NCI-H774 (cell line): Measurements from ENCODE around the gene ITIH5.

Experiments used
- DNase-seq: peaks from one replicate; lab custom pipeline; 2025; lab: John Stamatoyannopoulos, UW

The ITIH5 gene

DNA sequence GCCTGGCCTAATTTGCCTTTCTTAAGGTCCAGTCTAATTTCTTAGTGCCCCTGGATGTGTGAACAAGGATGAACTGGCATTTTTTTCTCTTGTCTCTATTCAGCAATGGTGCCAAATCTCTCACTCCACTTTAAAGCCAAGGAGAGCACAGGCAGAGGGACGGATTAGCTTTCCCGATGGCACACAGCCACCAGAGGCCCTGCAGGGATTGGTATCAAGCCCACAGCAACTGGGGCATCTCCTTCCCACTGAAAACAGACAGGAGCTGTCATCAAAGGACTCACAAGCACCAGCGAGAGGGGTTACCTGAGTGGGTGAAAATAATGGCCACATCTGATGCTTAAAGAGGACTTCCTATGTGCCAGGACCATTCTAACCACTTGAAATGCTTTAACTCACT is 83.1 kb downstream of the ITIH5 start:
- DNase-seq = no peak

DNA sequence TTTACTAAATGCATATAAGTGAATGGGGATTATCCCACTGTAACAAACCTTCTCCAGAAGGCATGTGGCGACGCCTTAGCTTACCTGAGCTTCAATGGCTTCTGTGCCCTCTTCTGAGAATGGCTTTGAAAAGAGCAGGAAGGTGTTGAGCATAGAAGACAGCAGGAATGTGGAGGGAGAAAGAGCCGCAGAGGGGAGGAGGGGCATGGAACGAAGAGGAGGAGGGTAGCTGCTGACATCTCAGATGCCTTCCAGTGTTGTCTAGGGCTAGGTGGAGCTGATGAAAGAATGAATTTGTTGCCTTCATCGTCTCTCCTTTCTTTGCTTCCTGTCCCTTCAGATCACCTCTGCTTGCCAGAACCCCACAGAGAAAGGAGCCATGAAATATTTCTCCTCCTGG is 86.2 kb downstream of the ITIH5 start:
- no peak for DNase-seq

DNA sequence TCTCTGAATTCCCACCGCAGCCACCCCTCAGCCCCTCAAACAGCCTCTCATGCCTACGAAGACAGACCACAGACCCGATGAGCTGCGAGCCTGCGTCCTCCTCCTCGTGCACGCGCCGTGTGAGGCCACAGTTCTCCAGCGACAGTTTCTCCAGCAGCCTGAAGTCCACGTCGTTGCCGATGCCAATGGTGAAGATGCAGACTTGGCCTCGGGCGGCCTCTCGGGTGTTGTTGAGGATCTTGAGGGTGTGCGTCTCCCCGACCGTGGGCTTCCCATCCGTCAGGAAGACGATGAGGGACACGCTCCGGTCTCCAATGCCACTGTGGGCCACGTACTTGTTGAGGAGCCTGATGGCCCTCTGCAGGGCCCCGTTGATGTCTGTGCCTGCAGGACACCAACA is 87.1 kb downstream of the ITIH5 start:
- DNase-seq = no peak

- no peak for DNase-seq
Measured at GRCh38 chr10:7577579-7577978, 89.2 kb downstream of the ITIH5 start.

- DNase-seq = no peak
Measured at GRCh38 chr10:7577176-7577575, 89.6 kb downstream of the ITIH5 start.

DNA sequence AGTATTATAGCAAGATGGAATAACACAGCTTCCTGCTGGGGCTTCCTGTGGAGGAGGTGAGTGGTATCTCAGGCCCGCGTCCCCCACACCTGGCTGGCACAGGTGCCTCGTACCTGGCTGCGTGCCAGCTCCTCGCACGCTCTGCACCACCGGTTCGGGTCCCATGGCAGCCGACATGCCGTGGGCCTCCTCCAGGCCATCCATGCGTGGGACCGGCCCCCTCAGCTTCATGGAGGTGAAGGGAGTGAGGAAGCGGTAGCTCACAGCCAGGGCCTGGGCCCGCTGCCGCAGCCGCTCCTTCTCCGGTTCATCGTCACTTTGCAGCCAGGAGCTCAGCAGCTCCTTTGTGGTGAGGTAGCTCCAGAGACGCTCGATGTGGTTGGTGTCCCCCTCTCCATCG is 90.4 kb downstream of the ITIH5 start:
- DNase-seq = no peak

DNA sequence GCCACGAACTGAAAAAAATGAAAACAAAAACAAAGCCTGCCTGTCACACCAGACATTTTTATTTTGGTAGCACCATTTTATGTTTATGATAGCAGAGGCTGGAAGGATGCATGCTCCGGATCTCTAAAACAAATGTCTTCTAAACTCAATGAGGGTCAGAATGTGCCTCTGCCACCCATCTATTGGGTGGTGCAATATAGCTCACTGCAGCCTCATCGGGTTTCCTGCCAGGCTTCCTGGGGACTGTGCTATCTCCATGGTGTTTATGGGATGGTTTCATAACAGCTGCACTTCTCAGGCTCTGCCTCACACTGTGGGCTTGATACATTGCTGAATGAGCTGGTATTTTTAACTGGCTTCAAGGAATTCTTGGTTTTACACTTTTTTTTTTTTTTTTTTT is 94.4 kb downstream of the ITIH5 start:
- DNase-seq = no peak

DNA sequence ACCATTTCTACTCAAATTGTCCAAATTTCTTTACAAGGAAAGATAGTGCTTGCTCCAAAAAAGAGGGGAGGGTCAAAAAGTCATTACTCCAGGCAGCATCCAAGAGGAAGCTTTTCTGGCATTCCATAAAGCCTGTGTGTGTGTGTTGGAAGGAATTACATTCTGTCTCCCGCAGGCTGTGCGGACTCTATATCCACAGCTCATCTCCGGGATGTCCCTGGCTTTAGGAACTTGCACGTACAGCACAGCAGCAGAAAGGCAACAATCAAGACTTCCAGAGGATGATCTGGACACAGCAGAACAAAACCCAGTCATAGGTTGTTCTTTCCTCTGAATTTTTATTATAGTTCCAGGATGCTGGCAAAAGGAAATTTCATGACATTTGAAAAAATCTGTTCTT is 94.8 kb downstream of the ITIH5 start:
- DNase-seq = no peak

- no peak for DNase-seq
Measured at GRCh38 chr10:7567911-7568620, 98.7 kb downstream of the ITIH5 start.

DNA sequence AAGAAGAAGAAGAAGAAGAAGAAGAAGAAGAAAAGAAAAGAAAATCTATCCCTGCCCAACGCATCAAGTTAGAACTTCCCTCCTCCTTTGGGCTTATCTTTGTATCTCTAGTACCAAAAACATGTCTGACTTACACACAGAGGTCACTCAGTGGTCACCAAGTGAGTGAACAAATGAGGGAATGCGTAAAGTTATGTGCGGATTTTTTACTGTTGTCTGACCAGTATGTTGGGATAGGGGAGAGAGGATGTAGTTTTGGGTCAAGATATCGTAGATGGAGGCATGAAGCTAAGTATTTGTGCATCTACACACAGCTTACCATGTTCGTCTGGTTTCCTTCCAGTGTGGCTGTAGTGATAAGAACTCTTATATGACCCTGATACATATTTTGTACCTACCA is 99.9 kb downstream of the ITIH5 start:
- no peak for DNase-seq

GRCh38 chr10:7565871-7566270 is 100.9 kb downstream of the ITIH5 start:
- no peak for DNase-seq

DNA sequence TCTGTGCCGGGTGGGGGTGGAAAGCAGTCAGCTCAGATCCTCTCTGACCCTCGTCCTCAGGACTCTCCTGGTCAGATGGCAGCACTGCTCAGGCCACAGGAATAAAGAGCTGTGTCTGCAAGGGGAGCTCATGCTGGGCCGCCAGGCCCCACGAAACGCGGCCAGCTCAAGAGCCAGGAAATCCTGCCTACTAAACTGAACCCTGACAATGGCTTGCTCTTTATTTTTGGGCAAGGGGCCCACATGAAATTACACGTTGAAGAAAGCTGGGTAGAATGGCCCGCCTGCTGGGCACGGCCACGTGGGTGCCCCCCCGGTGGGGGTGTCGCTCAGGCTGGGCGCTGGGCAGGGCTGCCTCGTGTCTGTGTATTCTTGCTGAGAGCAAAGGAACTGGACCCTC is 103.0 kb downstream of the ITIH5 start:
- no peak for DNase-seq

GRCh38 chr10:7563368-7563767 is 103.4 kb downstream of the ITIH5 start:
- no peak for DNase-seq

GRCh38 chr10:7561985-7562384 is 104.8 kb downstream of the ITIH5 start:
- no peak for DNase-seq

DNA sequence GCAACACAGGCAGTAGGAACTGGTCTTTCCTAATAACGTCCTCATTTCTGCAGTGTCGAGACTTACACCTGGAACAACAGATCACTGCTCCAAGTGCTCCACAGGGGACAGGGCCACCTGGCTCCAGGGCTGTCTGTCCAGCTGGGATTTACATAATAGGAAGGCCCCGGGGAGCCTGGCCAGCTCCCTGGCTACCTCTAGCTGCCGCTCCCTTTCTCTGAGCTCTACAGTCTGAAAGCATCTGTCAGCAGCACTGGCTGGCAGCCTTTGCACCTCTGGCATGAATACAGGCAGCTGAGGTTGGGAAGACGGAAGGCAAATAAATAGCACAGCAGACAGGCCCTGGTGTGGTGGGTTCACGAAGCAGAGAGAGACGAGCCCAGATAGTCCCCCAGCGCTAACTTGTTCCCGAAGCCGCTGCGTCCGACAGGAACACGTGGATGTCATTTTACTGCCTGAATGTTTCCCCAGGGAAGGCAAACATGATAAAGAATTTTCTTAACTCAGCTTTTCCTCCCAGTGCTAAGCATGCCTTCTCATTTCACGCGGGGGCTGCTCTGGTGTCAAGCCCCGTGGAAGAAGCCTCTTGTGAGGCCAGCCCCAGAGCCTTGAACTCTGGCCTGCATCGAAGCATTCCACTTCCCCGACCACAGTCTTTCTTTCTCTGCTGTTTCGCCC is 105.4 kb downstream of the ITIH5 start:
- DNase-seq = peak; percentile 9

DNA sequence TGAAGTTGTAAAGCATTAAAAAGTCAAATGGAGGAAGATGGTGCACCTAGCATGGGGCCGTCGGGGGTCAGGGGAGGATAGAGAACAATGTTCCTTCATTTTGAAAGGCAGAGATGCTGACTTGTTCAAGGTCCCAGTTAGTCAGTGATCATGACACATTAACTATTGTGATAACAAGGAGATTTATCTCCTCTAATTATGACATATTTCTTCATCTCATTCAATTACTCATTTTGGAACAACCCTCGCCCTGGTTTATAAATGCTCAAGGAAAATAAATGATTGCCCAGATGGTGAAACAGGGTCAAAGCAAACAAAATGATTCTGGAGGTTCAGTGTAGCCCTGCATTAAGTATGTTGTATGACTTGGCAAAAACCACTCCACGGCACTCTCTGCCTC is 106.2 kb downstream of the ITIH5 start:
- no peak for DNase-seq

GRCh38 chr10:7559386-7559785 is 107.4 kb downstream of the ITIH5 start:
- DNase-seq = no peak

- no peak for DNase-seq
Measured at GRCh38 chr10:7558036-7558435, 108.7 kb downstream of the ITIH5 start.

DNA sequence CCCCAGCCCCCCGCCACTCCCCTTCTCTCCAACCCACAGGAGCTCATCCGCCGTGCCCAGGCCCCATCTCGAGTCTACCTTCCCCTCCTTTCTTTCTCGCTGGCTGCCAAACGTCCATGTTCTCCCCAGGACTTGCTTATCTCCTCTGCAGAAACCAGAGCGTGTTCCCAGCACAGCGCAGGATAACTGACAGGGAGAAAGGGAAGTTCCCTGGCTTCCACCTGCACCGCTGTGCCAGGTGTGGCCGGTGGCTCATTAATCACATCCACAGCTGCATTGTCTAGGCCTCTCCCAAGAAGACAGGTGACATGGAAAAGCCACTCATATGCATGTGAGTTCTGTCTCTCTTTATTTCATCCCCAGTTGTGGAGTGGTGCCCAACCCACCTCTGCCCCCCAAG is 113.2 kb downstream of the ITIH5 start:
- DNase-seq = no peak

- DNase-seq = no peak
Measured at GRCh38 chr10:7551950-7552716, 114.6 kb downstream of the ITIH5 start.

- DNase-seq = no peak
Measured at GRCh38 chr10:7551289-7551688, 115.5 kb downstream of the ITIH5 start.

DNA sequence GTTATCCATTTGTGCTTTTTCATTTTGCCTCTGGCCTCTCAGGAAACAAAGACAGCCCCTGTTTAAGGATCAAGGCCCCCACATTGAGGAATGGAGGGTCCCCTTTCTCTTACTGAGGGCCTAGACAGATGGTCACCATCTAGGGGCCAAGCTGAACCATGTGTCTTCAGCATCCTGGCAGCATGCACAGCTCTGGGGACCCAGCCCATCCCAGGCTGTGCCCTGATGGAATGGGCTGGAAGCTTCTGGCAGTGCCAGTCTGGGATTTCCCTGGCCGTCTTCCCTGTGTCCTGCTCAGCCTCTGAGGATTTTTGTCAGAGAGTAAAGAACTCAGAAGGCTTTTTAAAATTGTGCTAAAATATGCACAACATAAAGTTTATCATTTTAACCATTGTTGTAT is 116.8 kb downstream of the ITIH5 start:
- DNase-seq = no peak

DNA sequence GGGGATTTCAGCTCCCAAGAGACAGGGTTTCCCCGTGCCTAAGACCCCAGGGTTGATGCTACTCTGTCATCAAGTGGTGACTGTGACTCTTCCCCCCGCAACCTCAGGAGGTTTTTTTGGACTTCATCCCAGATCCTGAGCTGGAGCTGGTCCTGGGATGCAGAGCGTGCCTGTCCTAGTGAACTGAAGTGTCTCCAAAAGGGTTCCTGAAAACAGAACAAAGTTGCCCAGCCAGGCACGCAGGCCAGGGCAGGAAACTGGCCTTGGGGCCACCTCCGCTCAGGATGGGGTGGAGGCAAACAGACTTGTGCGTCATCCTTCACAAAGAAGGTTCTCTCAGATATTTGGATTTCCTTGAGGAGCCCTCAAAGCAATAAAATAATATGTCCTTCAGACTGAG is 118.9 kb downstream of the ITIH5 start:
- no peak for DNase-seq
